Tracheal epithelial cell (primary cell): ENCODE measurements around the gene DCTN2. TPM values are rescaled to one million over a fixed set of nuclear protein-coding genes. Genes with fewer than 3 reads are reported as not detected.

Source experiments
- total RNA-seq: library from RNA; depleted of rRNA; stranded (reverse); fragments of >200 nt; gene quantifications from 2 replicates; pipeline ENCODE4 v1.2.1, GENCODE V29; 2014

Gene DCTN2
- total RNA-seq, result 77.6 and 95.4 TPM in 2 replicates

DNA sequence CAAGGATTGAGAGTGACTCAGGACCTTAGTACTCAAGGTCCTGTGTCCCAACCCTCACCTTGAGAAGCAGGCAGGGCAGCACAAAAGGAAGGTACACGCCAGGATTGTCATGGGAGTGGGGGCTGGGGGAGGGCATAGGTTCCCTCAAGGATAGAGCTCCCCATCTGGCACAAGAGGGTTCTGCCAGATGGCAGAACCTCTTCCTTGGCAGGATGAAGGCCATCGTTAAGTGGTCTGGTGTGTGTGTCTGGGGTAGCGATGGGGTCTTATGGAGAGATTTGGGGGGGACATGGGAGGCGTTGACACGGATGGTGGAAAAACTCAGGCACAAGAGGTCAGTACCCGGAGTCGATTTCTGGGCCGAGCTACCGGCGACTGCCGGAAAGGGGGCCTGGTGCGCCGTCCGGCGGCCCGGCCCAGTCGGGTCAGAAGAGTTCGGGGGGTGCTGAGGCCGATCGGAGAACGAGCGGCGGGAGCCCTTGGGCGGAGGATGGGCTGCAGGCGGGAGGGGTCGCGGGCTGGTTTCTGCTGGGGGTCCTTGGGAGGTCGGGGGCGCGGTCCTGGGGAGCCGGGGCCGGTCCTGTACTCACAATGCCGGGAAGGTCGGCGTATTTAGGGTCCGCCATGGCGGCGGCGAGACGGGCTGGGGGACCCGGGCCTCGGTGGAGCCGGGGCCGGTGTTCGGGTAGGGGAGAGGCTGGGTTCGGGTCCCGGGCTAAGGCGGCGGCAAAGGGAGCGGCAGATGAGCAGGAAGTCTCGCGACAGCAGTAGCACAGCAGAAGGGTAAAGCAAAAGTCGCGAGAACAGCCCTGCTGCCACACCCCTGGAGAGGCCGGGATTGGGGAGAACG is at the start of gene DCTN2:
Gene DCTN2, minus strand, starts transcription at position 755 of the 850 bp plus-strand sequence. Its CDS starts 129 bp downstream, at position 626.

DNA sequence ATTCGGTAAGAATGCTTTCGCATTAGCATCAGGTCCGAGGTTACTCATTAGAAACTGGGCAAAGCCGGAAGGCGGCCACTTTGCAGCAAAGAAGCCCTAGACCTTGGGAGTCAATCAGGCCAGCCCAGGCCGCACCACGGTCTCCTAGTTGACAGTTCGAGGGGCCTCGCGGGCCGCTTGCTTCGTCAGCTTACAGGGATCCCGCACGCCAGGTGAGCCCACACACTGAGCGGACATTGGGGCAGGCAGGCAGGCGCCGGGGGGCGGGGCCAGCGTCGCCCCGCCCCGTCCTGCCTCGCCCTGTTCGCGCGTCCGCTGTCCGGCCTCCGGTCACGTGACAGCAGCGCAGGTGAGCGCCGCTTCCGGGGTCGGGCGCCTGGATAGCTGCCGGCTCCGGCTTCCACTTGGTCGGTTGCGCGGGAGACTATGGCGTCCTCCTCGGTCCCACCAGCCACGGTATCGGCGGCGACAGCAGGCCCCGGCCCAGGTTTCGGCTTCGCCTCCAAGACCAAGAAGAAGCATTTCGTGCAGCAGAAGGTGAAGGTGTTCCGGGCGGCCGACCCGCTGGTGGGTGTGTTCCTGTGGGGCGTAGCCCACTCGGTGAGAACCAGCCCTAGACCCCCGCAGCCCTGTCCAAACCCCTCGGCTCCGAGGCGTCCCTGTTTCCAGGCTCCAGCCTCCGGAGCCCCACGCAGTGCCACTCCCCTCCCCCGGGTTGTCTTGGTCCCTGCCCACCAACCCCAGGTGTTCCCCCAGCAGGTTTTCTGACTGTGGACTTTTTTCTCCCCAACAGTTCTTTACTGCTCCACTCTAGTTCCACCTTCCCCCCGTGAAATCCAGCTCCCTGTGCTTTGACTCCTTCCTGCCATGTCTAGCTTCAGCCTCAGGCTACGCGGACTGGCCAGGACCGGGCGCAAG is 44.1 kb upstream of the DCTN2 start, which contains the start of gene PIP4K2C:
Gene PIP4K2C, plus strand, starts transcription at position 329 of the 918 bp plus-strand sequence. Its CDS starts 98 bp downstream, at position 427.

DNA sequence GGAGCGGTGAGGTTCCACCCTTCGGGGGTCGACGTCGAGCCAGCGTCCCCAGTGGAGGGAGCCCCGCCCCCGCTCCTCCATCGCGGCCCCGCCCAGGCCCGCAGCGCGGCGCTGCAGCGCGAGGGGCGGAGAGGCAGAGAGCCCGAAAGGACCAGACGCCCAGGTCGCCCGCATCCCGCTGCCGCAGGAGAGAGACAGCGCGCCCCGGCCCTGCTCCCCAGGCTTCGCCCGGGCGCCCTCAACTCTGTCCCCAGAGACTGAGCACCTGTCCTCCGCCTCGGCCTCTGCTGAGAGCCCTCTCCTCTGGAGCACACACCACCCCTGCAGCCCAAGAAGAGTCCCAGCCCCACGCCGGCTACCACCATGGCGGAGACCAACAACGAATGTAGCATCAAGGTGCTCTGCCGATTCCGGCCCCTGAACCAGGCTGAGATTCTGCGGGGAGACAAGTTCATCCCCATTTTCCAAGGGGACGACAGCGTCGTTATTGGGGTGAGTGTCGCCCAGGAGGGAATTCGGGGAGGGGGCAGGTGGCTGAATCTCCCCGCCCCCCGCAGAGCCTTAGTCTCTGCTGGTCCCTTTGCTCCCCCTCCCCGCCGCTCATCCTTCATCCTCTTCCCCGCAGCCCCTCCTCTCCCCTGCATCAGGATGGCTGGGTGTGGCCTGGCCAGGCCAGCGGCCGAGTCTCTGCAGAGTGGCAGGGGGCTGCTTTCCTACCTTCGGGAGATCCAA is 3.1 kb upstream of the DCTN2 start, which contains the start of gene KIF5A:
Gene KIF5A, plus strand, starts transcription at position 136 of the 732 bp plus-strand sequence. Its CDS starts 228 bp downstream, at position 364.

DNA sequence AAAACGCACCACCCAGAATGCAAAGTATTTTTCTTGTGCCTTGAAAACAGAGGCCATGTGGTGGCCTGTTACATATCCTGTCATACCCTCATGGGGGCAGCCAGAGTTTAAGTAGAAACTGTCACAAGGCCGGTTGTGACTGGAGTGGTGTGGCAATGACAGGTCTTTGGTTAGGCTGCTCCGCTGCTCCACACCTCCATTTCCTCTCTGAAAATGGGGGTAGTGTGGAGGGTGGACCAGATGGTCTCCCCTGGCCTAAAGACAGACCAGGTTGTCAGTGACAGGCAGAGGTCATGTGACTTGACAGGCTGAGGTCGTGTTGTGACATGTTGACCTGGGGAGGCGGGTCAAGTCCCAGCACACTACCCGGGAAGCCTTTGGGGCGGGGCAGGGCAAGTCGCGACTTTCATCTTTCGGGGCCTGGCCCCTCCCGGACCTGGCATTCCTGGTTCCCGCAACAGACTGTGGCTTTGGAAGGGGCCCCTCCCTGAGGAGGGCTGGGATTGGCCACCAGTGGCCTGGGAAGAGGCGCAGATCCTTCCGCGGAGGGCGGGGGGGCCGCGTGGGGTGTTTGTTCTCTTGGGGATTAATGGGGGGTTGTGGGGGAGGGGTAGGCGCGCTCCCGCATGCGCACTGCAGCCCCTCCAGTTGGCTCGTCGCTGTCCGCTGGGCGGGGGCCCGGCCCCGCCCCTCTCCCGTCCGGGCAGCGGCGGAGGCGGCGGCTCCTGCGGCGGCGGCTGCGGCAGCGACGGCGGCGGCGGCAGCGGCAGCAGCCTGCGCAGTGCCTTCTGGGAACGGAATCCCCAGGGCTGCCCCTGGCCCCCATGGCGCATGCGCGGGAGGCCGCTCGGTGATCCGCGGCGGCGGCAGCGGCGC is 24.7 kb downstream of the DCTN2 start, which contains the start of gene MBD6:
Gene MBD6, plus strand, starts transcription at position 814 of the 876 bp plus-strand sequence. CDS start 1,480 bp downstream, outside the sequence.

DNA sequence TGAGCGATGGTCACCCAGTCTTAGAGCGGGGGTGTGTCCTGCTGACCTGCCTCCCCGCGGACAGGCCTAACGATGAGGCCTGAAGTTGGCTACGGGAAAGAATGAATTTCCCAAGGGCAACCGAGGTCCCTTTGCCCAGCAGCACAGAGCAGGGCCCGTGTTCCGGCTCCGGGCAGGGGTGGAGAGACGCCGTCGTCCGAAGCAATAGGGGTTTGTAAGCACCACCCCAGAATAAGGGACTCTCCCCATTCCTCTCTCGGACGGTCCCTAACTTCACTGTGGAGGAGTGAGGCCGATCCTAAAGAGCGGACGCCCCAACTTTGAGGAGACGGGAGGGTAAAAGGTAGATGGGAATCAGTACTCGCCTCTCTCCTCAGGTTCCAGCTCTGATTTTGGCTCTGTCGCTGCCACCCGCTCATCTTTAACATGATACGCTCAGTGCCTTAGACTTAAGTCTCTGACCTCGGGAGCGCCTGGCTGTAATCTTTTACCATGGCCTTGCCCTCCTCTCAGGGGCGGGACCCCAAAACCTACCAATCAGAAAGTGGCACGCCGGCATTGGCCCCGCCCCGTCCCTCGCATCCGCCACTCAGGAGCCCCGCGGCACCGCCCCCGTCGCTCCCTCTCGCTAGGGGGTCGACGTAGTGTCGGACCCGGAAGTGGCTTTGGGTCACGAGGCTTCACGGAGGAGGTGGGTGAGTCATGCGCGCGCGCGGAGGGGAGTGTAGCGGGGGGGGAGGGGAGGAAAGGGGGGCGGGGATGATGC is 26.8 kb downstream of the DCTN2 start, which contains the start of gene DDIT3:
Gene DDIT3, minus strand, starts transcription at position 462 of the 766 bp plus-strand sequence. CDS start 3,108 bp downstream, outside the sequence.

DNA sequence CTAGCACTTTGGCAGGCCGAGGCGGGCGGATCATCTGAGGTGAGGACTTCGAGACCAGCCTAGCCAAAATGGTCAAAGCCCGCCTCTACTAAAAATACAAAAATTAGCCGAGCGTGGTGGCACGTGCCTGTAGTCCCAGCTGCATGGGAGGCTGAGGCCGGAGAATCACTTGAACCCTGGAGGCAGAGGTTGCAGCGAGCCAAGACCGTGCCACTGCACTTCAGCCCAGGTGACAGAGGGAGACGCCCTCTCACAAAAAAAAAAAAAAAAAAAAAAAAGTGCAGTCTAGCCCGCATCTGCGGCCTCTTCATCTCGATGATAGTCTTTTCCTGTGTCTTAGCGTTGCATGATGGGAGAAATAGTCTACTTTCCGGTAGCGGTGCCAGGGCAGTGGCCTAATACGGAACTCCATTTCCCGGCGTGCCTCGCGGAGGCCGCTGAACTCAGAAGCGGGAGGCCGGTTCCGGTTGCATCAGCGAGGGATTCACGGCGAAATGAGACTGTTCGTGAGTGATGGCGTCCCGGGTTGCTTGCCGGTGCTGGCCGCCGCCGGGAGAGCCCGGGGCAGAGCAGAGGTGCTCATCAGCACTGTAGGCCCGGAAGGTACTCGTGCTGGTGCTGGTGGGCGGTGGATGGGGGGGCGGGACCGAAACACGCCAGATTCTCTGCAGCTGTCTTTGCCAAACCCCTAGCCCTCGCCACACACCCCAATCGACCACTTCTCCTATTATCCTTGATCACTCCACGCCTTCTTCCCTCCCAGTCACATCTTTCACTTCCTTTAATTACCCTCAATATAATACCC is 59.2 kb downstream of the DCTN2 start, which contains the start of gene MARS1:
Gene MARS1, plus strand, starts transcription at position 472 of the 805 bp plus-strand sequence. Its CDS starts 23 bp downstream, at position 495.

Other genes starting within 250 kb of the DCTN2 start
- 6.7 and 12.6 TPM in 2 replicates for gene R3HDM2, start 116.1 kb downstream of the DCTN2 start, total RNA-seq
- gene INHBC, start 112.4 kb downstream of the DCTN2 start, total RNA-seq, result not detected in 2 replicates
- 0.96 and 1.3 TPM in 2 replicates for gene INHBE, start 91.9 kb downstream of the DCTN2 start, total RNA-seq
- under 0.01 TPM in 1 of 2 replicates, not detected in the other for gene GLI1, start 87.4 kb downstream of the DCTN2 start, total RNA-seq
- not detected in 2 replicates for gene ARHGAP9, start 67.3 kb downstream of the DCTN2 start, total RNA-seq
- 191 and 216 TPM in 2 replicates for gene MARS1, start 59.1 kb downstream of the DCTN2 start, total RNA-seq
- 75.9 and 79.7 TPM in 2 replicates for gene DDIT3, start 26.7 kb downstream of the DCTN2 start, total RNA-seq
- gene MBD6, start 24.4 kb downstream of the DCTN2 start, total RNA-seq, result 4.5 and 6.0 TPM in 2 replicates
- gene KIF5A, start 2.9 kb upstream of the DCTN2 start, total RNA-seq, result under 0.01 TPM in 1 of 2 replicates, not detected in the other
- gene PIP4K2C, start 44.0 kb upstream of the DCTN2 start, total RNA-seq, result 47.5 and 52.2 TPM in 2 replicates
- gene DTX3, start 57.6 kb upstream of the DCTN2 start, total RNA-seq, result 2.1 and 7.0 TPM in 2 replicates
- gene ARHGEF25, start 64.2 kb upstream of the DCTN2 start, total RNA-seq, result 1.9 and 2.2 TPM in 2 replicates
- 0.48 TPM in 1 of 2 replicates, not detected in the other for gene B4GALNT1, start 86.0 kb upstream of the DCTN2 start, total RNA-seq
- 126 and 136 TPM in 2 replicates for gene OS9, start 146.9 kb upstream of the DCTN2 start, total RNA-seq
- under 0.01 and 0.21 TPM in 2 replicates for gene AGAP2, start 191.6 kb upstream of the DCTN2 start, total RNA-seq
- gene TSPAN31, start 197.8 kb upstream of the DCTN2 start, total RNA-seq, result 82.2 and 98.0 TPM in 2 replicates
- 128 and 199 TPM in 2 replicates for gene CDK4, start 205.1 kb upstream of the DCTN2 start, total RNA-seq
- 7.7 and 11.1 TPM in 2 replicates for gene MARCHF9, start 207.9 kb upstream of the DCTN2 start, total RNA-seq
- 3.2 and 6.5 TPM in 2 replicates for gene CYP27B1, start 219.9 kb upstream of the DCTN2 start, total RNA-seq
- 5.5 and 13.3 TPM in 2 replicates for gene METTL1, start 224.9 kb upstream of the DCTN2 start, total RNA-seq
- 3.6 and 10.4 TPM in 2 replicates for gene EEF1AKMT3, start 225.4 kb upstream of the DCTN2 start, total RNA-seq
- 15.3 and 23.6 TPM in 2 replicates for gene TSFM, start 235.6 kb upstream of the DCTN2 start, total RNA-seq